Activated naive CD4-positive, alpha-beta T cell treated with anti-CD3 and anti-CD28 coated beads, Interleukin-2, amount 50 U/mL, for 24 hours (primary cell): ENCODE measurements around the gene CXCR6.

Source experiments
- H3K27ac Mint-ChIP-seq: one replicate; pipeline ENCODE4 v1.8.0; 2021; ENCODE audit warnings: mild to moderate bottlenecking, mixed read lengths
- H3K27me3 Mint-ChIP-seq: one replicate; pipeline ENCODE4 v1.8.0; 2021; ENCODE audit warnings: mixed read lengths
- H3K36me3 Mint-ChIP-seq: one replicate; pipeline ENCODE4 v1.8.0; 2021; ENCODE audit warnings: mixed read lengths
- H3K4me1 Mint-ChIP-seq: one replicate; pipeline ENCODE4 v1.8.0; 2021; ENCODE audit warnings: mixed read lengths
- H3K4me3 Mint-ChIP-seq: one replicate; pipeline ENCODE4 v1.8.0; 2021; ENCODE audit warnings: mild to moderate bottlenecking, mixed read lengths
- H3K9me3 Mint-ChIP-seq: one replicate; pipeline ENCODE4 v1.8.0; 2021; ENCODE audit warnings: mixed read lengths

CXCR6 gene

DNA sequence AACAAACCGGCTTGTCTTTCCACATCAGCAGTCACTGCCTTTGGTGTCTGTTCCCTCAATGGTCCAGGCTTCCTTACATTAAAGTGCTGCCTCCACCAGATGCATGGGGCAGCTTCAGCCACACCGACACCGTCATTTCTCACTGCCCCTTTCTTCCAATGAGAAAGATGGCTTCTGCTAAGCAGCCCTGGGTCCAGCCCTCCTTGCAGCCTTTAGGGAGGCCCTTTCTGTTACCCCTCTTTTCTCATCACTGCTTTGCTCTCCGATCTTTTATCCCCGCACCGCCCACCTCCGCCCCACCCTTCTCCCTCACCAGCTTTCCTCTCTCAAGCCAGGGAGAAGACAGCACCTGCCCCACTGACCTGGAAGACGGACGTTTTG, 28.2 kb upstream of the CXCR6 start:
- Mint-ChIP-seq H3K27me3 (no peaks in the 10 kb centered on the region), H3K4me1 (peaks cover 19% of the 10 kb centered on the region), H3K27ac (no peak overlapping the region), H3K36me3 (peaks cover 4% of the 10 kb centered on the region), H3K4me3 (peak overlapping the region; percentile 79), H3K9me3 (no peaks in the 10 kb centered on the region)

DNA sequence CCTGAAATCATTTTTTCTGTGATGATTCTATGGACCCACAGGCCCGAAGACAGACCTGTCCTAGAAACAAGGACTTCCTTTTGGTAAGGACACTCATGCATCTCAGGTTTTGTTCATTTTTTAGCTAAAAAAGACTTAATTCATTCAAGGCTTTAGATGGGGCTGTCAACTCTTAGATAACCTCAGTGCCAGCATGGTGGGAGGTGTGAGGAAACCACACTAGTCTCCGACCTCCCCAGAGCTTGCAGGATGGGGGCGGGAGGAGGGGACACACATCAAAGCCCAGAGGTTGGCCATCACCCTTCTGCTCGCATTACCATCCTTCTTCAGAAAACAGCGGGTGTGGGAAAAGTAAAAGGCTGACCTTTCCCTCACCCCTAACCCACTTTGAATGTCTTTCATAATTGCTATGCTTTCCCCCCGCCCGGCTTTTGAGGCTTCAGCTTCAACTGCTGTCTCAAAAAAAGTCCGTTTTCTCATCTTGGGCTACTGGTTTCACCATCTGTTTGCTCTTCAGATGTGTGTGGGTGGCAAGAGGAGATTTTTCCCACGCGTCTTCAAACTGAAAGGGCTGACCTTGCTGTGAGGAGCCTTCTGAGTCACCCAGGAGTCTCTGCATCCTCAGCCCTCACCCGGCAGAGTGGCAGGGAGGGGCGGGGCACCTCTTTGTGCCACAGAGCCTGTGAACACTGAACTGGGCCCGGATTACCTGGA, 27.6 kb upstream of the CXCR6 start:
- Mint-ChIP-seq H3K27ac (peak overlapping the region; percentile 77), H3K36me3 (peaks cover 4% of the 10 kb centered on the region), H3K4me1 (peaks cover 19% of the 10 kb centered on the region), H3K27me3 (no peaks in the 10 kb centered on the region), H3K4me3 (peak overlapping the region; percentile 79), H3K9me3 (no peaks in the 10 kb centered on the region)

DNA sequence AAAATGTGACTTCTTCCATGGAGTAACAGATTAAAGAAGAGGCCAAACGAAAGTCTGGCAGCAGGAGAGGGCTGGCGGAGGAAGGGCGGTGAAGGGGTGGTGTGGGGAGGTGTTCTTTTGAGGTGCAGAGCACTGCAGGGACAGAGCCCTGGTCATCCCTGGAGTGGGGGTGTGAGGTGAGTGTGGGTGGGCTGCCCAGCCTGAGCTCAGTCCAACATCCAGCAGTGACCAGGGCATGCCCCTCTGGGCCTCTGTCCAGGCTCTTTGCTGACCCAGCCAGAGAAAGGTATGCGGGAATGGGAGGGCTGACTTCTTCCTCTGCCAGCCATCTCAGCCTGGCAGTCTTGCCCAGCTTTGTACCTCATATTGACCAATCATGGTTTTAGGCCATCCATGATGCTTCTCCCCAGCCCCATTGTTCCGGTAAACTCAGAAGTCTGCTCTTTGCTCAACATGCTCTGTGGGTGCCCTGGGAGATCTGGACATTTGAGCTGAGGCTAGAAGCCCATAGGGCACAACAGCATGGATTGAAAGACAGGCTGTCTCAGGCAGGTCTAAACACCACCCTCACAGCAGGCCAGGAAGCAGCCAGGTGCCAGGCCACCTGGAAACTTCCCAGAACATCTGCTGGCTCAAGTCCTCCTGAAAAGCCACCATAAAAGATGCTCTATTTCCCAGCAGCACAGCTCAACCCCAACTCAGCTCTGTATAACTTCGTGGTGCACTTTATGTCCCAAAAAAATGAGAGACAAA, 25.9 kb upstream of the CXCR6 start:
- Mint-ChIP-seq H3K27ac (no peak overlapping the region), H3K4me1 (peaks cover 28% of the 10 kb centered on the region), H3K27me3 (no peaks in the 10 kb centered on the region), H3K36me3 (peaks cover 6% of the 10 kb centered on the region), H3K9me3 (no peaks in the 10 kb centered on the region), H3K4me3 (no peak overlapping the region)

DNA sequence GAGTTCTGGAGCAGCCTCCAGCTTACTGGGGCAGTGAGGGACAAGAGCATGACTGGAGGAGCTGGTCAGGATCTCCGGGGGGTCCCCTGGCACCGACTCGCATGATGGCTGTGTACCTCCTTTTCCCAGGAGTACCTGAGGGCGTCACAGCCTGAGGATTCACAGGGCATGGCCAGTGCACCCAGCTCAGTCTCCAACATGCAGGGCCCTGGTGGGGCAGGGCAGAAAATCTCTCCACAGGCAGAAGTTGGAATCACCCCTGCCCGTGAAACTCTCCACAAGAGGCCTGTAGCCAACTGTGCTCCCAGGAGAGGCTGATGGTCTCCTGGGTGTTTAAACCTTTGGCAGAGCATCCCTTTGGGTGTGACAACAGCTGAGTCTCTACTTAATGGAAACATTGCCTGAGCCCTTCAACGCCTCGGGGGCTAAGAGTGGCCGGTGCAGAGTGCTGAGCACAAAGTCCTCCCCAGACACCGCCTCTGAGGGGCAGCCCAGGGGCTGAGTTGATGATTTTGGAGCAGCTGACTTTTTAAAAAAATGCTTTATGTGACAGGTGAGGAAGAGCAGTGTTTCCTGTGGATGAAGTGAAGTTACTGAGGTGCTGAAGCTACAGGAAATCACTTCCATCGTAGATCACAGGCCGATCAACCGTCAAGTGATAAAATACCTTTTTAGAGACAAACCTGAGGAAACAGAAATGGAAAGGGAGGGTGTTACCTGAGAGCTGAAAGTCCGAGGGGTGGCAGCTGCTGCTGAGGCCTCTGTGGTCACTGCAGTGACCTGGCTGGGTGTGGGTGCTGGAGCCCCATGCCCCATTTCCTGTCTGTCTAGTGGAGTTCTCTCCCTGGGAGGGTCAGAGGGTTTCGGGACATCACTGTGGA, 21.9 kb upstream of the CXCR6 start:
- H3K27me3 Mint-ChIP-seq = no peaks in the 10 kb centered on the region
- no peaks in the 10 kb centered on the region for H3K9me3 Mint-ChIP-seq
- peak overlapping the region; percentile 41 for H3K27ac Mint-ChIP-seq
- peaks cover 15% of the 10 kb centered on the region for H3K4me1 Mint-ChIP-seq
- peaks cover 13% of the 10 kb centered on the region for H3K36me3 Mint-ChIP-seq
- H3K4me3 Mint-ChIP-seq = no peak overlapping the region

DNA sequence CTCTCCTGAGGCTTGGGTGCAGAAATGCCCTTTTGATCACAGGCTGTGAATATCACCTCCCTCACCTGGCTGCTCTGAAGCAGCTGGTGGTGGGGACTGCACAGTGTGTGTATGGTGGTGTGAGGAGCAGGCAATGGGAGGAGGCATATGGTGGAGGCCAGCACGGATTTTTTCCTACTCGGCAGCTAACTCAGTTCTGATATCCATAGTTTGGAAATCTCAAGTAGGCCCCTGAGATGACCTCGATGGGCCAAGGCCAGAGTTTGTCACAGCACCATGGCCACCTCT, 21.3 kb upstream of the CXCR6 start:
- Mint-ChIP-seq H3K27ac (no peak overlapping the region), H3K4me3 (no peak overlapping the region), H3K9me3 (no peaks in the 10 kb centered on the region), H3K36me3 (peaks cover 11% of the 10 kb centered on the region), H3K4me1 (peaks cover 14% of the 10 kb centered on the region), H3K27me3 (no peaks in the 10 kb centered on the region)

DNA sequence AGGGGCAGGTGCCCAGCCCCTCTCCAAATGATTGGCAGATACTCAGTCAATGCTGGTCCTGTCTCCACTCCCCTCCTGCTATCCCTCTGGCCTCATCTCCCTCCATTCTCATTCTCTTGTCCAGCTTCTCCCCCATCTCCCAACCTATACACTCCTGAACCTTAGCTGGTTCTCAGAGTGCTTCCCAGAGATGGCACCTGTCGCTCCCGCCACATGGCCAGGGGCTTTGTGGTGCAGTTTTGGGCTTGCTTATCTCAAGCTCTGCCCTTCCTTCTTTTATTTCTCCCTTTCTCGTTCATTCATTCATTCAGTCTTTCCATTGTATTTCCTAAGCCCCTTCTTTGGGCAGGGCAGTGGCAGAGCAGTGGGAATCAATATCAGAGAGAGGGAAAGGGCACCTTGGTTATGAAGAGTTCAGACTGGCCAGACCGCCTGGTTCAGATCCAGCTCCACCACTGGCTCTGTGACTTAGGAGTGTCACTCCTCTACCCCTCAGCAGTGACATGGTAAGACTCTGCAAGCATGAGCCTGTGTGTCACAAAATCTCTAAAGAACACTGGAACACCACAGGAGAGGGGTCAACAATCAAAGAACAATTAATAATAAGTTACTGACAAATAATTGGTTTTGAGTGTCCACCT, 20.2 kb upstream of the CXCR6 start:
- Mint-ChIP-seq H3K27ac (no peak overlapping the region), H3K4me1 (peaks cover 14% of the 10 kb centered on the region), H3K36me3 (peaks cover 11% of the 10 kb centered on the region), H3K4me3 (no peak overlapping the region), H3K9me3 (no peaks in the 10 kb centered on the region), H3K27me3 (no peaks in the 10 kb centered on the region)

DNA sequence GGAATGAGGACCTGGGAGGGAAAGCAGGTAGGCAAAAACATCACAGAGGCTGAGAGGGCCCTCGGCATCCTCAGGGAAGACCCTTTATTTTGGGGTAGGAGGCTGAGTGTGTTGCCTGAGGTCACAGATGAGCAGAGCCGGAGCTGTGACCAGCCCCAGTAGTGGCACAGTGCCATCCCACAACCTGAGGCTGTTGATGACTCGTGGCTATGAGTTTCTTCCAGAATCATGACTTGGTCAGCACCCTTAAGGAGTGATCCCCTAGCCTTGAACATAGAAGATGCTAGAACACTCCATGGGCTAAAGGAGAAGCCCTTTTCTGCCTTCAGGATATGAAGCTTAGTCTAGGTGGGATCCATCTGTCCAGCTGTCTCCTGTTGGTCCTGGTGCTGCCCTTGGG, 19.5 kb upstream of the CXCR6 start:
- no peaks in the 10 kb centered on the region for H3K9me3 Mint-ChIP-seq
- no peak overlapping the region for H3K27ac Mint-ChIP-seq
- no peaks in the 10 kb centered on the region for H3K27me3 Mint-ChIP-seq
- H3K4me1 Mint-ChIP-seq = peaks cover 14% of the 10 kb centered on the region
- H3K4me3 Mint-ChIP-seq = no peak overlapping the region
- peaks cover 11% of the 10 kb centered on the region for H3K36me3 Mint-ChIP-seq

DNA sequence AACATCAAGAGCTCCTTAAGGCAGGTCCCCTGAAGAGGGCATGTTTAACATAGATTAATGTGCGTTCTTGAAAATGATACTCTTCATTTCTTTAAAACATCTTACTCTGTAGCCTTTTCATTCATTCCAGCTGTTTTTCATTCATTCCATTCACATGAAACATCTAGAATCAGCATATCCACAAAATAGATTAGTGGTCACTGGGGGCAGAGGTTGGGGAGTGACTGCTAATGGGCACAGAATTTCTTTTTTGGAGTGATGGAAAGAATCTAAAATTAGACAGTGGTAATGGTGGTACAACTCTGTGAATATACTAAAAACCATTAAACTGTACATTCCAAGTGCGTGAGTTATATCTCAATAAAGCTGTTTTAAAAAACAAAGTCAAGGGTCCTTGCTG, 15.4 kb upstream of the CXCR6 start:
- H3K4me1 Mint-ChIP-seq = peaks cover 7% of the 10 kb centered on the region
- no peaks in the 10 kb centered on the region for H3K27me3 Mint-ChIP-seq
- peaks cover 21% of the 10 kb centered on the region for H3K36me3 Mint-ChIP-seq
- no peak overlapping the region for H3K4me3 Mint-ChIP-seq
- H3K27ac Mint-ChIP-seq = no peak overlapping the region
- no peaks in the 10 kb centered on the region for H3K9me3 Mint-ChIP-seq

DNA sequence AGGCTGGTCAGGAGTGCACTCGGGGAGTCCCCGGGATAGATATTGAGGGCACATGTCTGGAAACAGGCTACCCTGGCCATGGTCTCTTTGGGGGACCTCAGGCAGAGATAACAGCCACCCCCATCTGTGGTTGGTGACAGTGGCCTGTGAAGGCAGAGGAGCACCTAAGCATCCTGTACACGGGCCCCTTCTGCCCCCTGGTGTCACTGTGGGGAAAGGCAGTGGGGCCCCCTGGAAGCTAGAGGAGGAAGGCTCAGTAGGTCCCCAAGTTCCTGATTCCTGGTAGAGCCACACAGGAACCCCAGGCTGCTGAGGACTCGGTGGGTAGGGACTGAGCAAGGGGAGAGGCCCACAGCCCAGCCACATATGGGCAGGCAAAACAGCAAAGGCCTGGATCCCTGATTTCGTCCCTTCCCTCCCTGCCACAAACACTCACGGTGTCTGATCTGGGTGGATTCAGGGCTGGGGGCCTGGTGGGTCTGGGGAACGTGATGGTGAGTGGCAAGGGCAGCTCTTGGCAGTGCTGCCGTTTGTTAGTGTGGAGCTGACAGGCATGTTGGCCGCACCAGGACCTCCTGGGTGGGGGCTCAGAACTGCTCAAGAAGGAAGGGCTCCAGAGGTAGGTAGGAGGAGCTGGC, 14.1 kb upstream of the CXCR6 start:
- Mint-ChIP-seq H3K36me3 (peaks cover 26% of the 10 kb centered on the region), H3K27ac (no peak overlapping the region), H3K4me3 (no peak overlapping the region)

DNA sequence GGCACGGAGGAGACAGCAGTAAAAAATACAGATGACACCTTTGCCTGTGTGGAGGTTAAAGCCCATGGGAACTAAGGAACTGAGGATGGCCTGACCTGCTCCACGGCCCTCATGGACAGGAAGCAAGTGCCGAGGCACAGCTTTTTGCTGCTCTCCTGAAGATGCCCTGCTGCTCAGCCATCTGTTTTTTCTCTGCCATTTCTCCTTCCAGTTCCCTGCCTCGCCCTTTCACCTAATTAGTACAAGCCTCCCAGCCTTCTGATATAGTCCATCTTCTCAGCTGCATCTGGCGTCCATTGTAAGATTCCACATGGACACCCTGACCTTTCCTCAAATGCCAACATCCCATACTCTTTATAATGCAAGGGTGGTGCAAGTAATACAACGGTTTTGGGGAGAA, 11.8 kb upstream of the CXCR6 start:
- peaks cover 38% of the 10 kb centered on the region for H3K36me3 Mint-ChIP-seq
- no peaks in the 10 kb centered on the region for H3K9me3 Mint-ChIP-seq
- peaks cover 3% of the 10 kb centered on the region for H3K4me1 Mint-ChIP-seq
- H3K4me3 Mint-ChIP-seq = no peak overlapping the region
- H3K27ac Mint-ChIP-seq = no peak overlapping the region
- H3K27me3 Mint-ChIP-seq = no peaks in the 10 kb centered on the region

More for the DNA sequence above, 14.1 kb upstream of the CXCR6 start:
- Mint-ChIP-seq H3K27me3 (no peaks in the 10 kb centered on the region), H3K4me1 (peaks cover 3% of the 10 kb centered on the region), H3K9me3 (no peaks in the 10 kb centered on the region)

DNA sequence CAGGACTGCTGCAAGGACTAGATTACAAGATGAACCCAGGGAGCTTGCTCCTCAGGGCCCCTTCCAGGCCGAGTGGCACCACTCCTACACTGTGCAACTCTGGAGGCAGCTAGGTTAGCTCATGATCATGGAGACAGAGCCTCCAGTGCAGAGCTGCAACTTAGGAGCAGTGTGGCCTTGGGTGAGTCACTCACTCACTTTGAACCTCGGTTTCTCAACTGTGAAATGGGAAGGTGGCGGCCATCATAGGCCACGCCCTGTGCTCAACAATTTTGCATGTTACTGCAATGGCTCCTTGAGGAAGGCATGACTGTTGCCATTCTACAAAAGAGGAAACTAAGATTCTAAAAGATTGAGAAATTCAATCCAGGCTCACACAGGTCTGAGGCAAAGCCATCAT, 11.2 kb upstream of the CXCR6 start:
- Mint-ChIP-seq H3K27me3 (no peaks in the 10 kb centered on the region), H3K27ac (no peak overlapping the region), H3K36me3 (peaks cover 38% of the 10 kb centered on the region), H3K4me1 (peaks cover 3% of the 10 kb centered on the region), H3K9me3 (no peaks in the 10 kb centered on the region), H3K4me3 (no peak overlapping the region)

DNA sequence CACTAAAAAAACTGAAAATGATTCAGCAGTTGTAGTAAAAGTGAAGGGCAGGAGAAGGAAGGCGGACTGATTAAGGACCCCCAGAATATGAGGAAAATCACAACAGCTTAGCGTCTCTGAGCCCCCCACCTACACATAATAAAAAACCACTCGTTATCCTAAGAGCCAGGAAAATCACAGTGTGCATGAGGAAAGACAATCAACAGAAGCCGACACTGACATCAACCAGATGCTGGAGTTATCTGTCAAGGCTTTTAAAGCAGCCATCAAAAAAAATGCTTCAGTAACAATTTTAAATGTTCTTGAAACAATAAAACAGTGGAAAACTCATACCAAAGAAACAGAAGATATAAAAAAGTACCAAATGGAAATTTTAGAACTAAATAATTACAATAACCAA, 9.7 kb upstream of the CXCR6 start:
- Mint-ChIP-seq H3K4me3 (no peak overlapping the region), H3K36me3 (peaks cover 40% of the 10 kb centered on the region), H3K4me1 (peaks cover 3% of the 10 kb centered on the region), H3K27ac (no peak overlapping the region), H3K27me3 (no peaks in the 10 kb centered on the region), H3K9me3 (no peaks in the 10 kb centered on the region)

DNA sequence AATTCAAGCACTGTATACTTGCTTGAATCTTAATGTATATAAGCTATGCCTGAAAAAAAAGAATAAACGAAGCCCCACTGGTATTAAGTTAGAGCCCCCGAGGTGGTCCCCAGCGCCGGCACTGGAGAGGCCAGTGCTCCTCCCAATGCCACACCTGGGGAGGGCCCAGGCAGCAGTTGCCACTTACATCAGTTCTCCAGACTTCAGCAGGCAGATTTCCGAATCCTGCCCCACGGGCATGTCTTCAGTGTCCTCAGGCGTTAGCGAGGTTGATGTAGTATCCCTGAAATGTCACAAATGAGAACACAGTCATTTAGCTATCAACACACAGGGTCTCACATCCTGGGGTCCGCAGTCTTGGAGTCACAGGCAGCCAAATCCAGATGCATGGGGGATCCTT, 7.0 kb upstream of the CXCR6 start:
- no peaks in the 10 kb centered on the region for H3K9me3 Mint-ChIP-seq
- H3K4me1 Mint-ChIP-seq = peaks cover 9% of the 10 kb centered on the region
- no peak overlapping the region for H3K4me3 Mint-ChIP-seq
- H3K27me3 Mint-ChIP-seq = no peaks in the 10 kb centered on the region
- H3K36me3 Mint-ChIP-seq = peaks cover 30% of the 10 kb centered on the region
- H3K27ac Mint-ChIP-seq = no peak overlapping the region

DNA sequence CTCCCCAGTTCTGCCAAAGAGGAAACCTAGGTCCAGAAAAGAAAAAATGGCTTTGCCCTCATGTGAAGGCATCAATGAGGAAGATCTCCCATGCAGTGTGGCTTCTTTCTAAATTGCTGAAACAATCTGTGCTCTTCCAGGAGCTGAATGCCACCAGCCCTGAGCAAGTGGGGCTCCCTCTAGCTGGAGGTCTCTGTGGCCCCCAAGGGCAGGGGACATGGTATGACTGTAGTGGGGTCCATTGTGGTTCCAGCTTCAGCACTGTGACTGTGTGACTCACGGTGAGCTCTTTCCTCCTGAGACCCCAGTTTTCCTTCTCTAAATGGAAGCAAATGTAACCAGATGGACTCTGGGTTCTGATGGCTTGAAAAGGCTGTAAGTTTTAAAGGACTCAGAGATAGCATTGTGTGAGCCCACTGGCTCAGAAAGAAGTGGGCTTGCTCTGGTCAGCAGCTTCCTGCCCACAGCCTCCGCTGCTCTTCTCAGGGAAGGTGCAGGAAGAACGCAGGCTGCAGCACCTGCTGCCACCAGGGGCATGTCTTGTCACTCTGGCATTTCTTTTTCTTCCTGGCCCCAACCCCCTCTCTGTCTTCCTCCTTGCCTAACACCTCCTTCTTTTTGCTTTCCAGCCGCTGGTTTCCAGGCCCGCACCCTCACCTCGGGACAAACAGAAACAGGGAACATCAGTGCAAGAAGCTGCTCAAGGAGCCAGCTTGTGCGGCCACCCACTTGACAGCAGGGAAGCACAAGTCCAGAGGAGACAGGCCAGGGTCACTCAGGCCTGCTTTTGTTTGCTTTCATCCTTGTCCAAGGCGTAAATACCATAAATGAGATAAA, 5.8 kb upstream of the CXCR6 start:
- H3K9me3 Mint-ChIP-seq = no peaks in the 10 kb centered on the region
- H3K4me3 Mint-ChIP-seq = no peak overlapping the region
- H3K4me1 Mint-ChIP-seq = peaks cover 13% of the 10 kb centered on the region
- no peaks in the 10 kb centered on the region for H3K27me3 Mint-ChIP-seq
- H3K27ac Mint-ChIP-seq = no peak overlapping the region
- peaks cover 30% of the 10 kb centered on the region for H3K36me3 Mint-ChIP-seq
